Breast epithelium (tissue), 4 donors: Measurements from ENCODE around the gene HMCN1. TPM values are rescaled to one million over a fixed set of nuclear protein-coding genes. Genes with fewer than 3 reads are reported as not detected.
A peak's percentile ranks its signal among the peaks of the same experiment; 100 is the strongest.

Experiments used
- DNase-seq, 2 donors: peaks; one replicate each; pipeline ENCODE4 v3.0.0-alpha.2; 2019; ENCODE audit warnings: low spot score in 2 of 2
- H3K27ac ChIP-seq, 2 donors: fragments of 200-600 bp; sonication (generic) in 1 of 2; one replicate each; pipeline ENCODE4 v1.5.1; 2016 to 2019; ENCODE audit warnings: mild to moderate bottlenecking in 1 of 2
- H3K27me3 ChIP-seq, 2 donors: fragments of 200-600 bp; sonication (generic) in 1 of 2; one replicate each; pipeline versions ENCODE4 v1.5.1 to v1.6.0; 2017 to 2019; ENCODE audit warnings: control low read depth in 1 of 2, mild to moderate bottlenecking in 1 of 2
- H3K36me3 ChIP-seq: fragments of 200-600 bp; one replicate; pipeline ENCODE4 v1.5.1; 2019
- H3K4me1 ChIP-seq, 2 donors: fragments of 200-600 bp; sonication (generic); one replicate each; pipeline ENCODE4 v1.5.1; 2016 to 2019; ENCODE audit warnings: control low read depth in 1 of 2
- H3K4me3 ChIP-seq, 3 donors: fragments of 200-600 bp; sonication (generic); 1 replicate in 2 of 3; 2 replicates in 1 of 3; pipeline ENCODE4 v1.5.1; 2016 to 2019; ENCODE audit warnings: mild to moderate bottlenecking in 3 of 3, moderate library complexity in 2 of 3
- H3K9me3 ChIP-seq, 2 donors: fragments of 200-600 bp; sonication (generic) in 1 of 2; one replicate each; pipeline ENCODE4 v1.5.1; 2016 to 2019; ENCODE audit warnings: control low read depth in 1 of 2
- CTCF ChIP-seq, 3 donors: fragments of 450-650 bp; IDR thresholded peaks; one replicate each; pipeline ENCODE4 v1.5.1; 2016 to 2017; ENCODE audit warnings: antibody characterized with exemption in 3 of 3, mild to moderate bottlenecking in 3 of 3, moderate library complexity in 3 of 3
- POLR2A ChIP-seq: fragments of 450-650 bp; IDR thresholded peaks from one replicate; pipeline ENCODE4 v1.6.1; 2016; ENCODE audit warnings: antibody characterized with exemption, mild to moderate bottlenecking, moderate library complexity
- POLR2AphosphoS5 ChIP-seq, 3 donors: sonication (generic); formaldehyde crosslinking; IDR thresholded peaks; one replicate each; pipeline ENCODE4 v1.6.1; 2017; ENCODE audit warnings: antibody characterized with exemption in 3 of 3
- intact Hi-C: fragments of 100-400 bp; cut with DNase I; formaldehyde crosslinking; loops from one replicate; pipeline ENCODE4 v1.15.1; 2023; ENCODE audit warnings: low total_unique reads
- total RNA-seq, 3 donors: library from RNA; depleted of rRNA; stranded (reverse); fragments of >200 nt; gene quantifications; one replicate each; pipeline ENCODE4 v1.1.0, GENCODE V29; 2016

HMCN1 gene
- total RNA-seq, 3 donors from 2014 or later, result 7.8 to 18.4 (median 11.9) TPM

DNA sequence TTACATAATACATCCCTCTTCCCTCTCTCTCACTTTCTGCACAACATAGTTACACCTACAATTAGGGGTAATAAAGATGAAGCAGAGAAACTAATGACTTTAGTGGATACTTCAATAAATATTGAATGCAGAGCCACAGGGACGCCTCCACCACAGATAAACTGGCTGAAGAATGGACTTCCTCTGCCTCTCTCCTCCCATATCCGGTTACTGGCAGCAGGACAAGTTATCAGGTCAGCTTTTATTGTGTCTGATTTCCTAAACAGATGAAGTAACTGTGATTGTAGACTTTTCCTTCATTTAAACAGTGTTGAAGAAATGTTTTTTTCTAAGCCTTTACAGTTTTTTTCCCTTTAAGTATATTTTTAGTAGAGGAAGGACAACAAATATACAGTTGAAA is 359.2 kb downstream of the HMCN1 start:
- intact Hi-C loops, result no loop called here
- Histone ChIP-seq H3K36me3 (no peaks in the 10 kb centered on the region), H3K27me3 (no peaks in the 10 kb centered on the region), H3K27ac (no peak overlapping the region), H3K4me1 (no peaks in the 10 kb centered on the region), H3K9me3 (no peaks in the 10 kb centered on the region), H3K4me3 (no peak overlapping the region)
- TF ChIP-seq CTCF (IDR thresholded peaks at IDR 0.05), result no peak
- no peak for TF ChIP-seq POLR2AphosphoS5 (IDR thresholded peaks at IDR 0.05)
- TF ChIP-seq POLR2A, result no peak
- DNase-seq, result no peak

- no peak for DNase-seq
- Histone ChIP-seq H3K9me3 (no peaks in the 10 kb centered on the region), H3K4me1 (no peaks in the 10 kb centered on the region), H3K4me3 (no peak overlapping the region), H3K36me3 (no peaks in the 10 kb centered on the region), H3K27ac (no peak overlapping the region), H3K27me3 (no peaks in the 10 kb centered on the region)
- no peak for TF ChIP-seq POLR2AphosphoS5 (IDR thresholded peaks at IDR 0.05)
- no peak for TF ChIP-seq POLR2A
- TF ChIP-seq CTCF (IDR thresholded peaks at IDR 0.05), result no peak
- intact Hi-C loops, result no loop called here
Measured at GRCh38 chr1:186094172-186094571, 360.0 kb downstream of the HMCN1 start.

GRCh38 chr1:186099336-186100104 is 365.3 kb downstream of the HMCN1 start:
- no peak for TF ChIP-seq POLR2A
- no peak for TF ChIP-seq POLR2AphosphoS5 (IDR thresholded peaks at IDR 0.05)
- TF ChIP-seq CTCF (IDR thresholded peaks at IDR 0.05), result no peak
- DNase-seq, result no peak
- intact Hi-C loops, result no loop called here
- H3K36me3 ChIP-seq, result no peaks in the 10 kb centered on the region
- no peaks in the 10 kb centered on the region for H3K4me1 ChIP-seq
- H3K4me3 ChIP-seq, result no peak overlapping the region
- no peaks in the 10 kb centered on the region for H3K9me3 ChIP-seq
- H3K27ac ChIP-seq, result peak overlapping the region in 1 of 2 donors; percentile 13
- H3K27me3 ChIP-seq, result no peaks in the 10 kb centered on the region

- Histone ChIP-seq H3K27me3 (no peaks in the 10 kb centered on the region), H3K9me3 (no peaks in the 10 kb centered on the region), H3K4me3 (no peak overlapping the region), H3K36me3 (no peaks in the 10 kb centered on the region), H3K27ac (peak overlapping the region; percentile 10 to 15), H3K4me1 (no peaks in the 10 kb centered on the region)
- TF ChIP-seq CTCF (IDR thresholded peaks at IDR 0.05), result no peak
- no peak for TF ChIP-seq POLR2AphosphoS5 (IDR thresholded peaks at IDR 0.05)
- no peak for TF ChIP-seq POLR2A
- DNase-seq, result no peak
- intact Hi-C loops, result no loop called here
Measured at GRCh38 chr1:186102107-186102506, 367.9 kb downstream of the HMCN1 start.

GRCh38 chr1:186102547-186103148 is 368.5 kb downstream of the HMCN1 start:
- H3K36me3 ChIP-seq, result no peaks in the 10 kb centered on the region
- H3K9me3 ChIP-seq, result no peaks in the 10 kb centered on the region
- H3K27ac ChIP-seq, result peak overlapping the region; percentile 10 to 64
- H3K4me1 ChIP-seq, result no peaks in the 10 kb centered on the region
- intact Hi-C loops, result no loop called here
- no peaks in the 10 kb centered on the region for H3K27me3 ChIP-seq
- no peak overlapping the region for H3K4me3 ChIP-seq
- TF ChIP-seq POLR2AphosphoS5 (IDR thresholded peaks at IDR 0.05) (no peak), POLR2A (no peak), CTCF (IDR thresholded peaks at IDR 0.05) (no peak)
- no peak for DNase-seq
